IMR-90 (cell line): ENCODE data around the gene PCBP3. TPM values are rescaled to one million over a fixed set of nuclear protein-coding genes. Genes with fewer than 3 reads are reported as not detected.

Experiments used
- ATAC-seq: fragments of 200-7000 bp; cut with Tn5 transposase; 2 replicates; pipeline ENCODE4 v1.9.1; 2020; ENCODE audit warnings: low read depth, mild to moderate bottlenecking, moderate library complexity
- BruUV-seq: library from RNA; stranded (reverse); fragments of 400-500 nt; replicated peaks from 2 replicates; lab custom pipeline; 2021; lab: Mats Ljungman, UMichigan
- CTCF ChIA-PET: fragments of 300-600 bp; formaldehyde crosslinking; extraction: SDS; loops from one replicate; lab custom pipeline; 2021; ENCODE audit warnings: antibody characterized with exemption; lab: Yijun Ruan, JAX
- POLR2A ChIA-PET: fragments of 300-600 bp; sonication (Branson Sonifier 250); formaldehyde crosslinking; loops from one replicate; lab custom pipeline; 2022; ENCODE audit warnings: antibody characterized with exemption; ENCODE audit not compliant: unreplicated experiment; lab: Charles Lee
- DNase-seq: peaks from one replicate; pipeline ENCODE4 v3.0.0; 2013
- H2AFZ ChIP-seq: replicated peaks from 2 replicates; pipeline ENCODE3; 2013; ENCODE audit warnings: low read length, mild to moderate bottlenecking; ENCODE audit not compliant: poor library complexity
- H2AK5ac ChIP-seq: 2 replicates; pipeline ENCODE4 v1.6.1; 2013; ENCODE audit warnings: low read depth, low read length, inconsistent platforms
- H2AK9ac ChIP-seq: replicated peaks from 2 replicates; pipeline ENCODE3; 2013; ENCODE audit warnings: mild to moderate bottlenecking, low read depth, low read length, moderate library complexity; ENCODE audit not compliant: poor library complexity
- H2BK120ac ChIP-seq: 2 replicates; pipeline ENCODE4 v1.6.1; 2013; ENCODE audit warnings: low read depth, low read length, inconsistent platforms
- H2BK15ac ChIP-seq: 3 replicates; pipeline ENCODE4 v1.6.1; 2013; ENCODE audit warnings: low read depth, low read length, inconsistent platforms
- H2BK20ac ChIP-seq: 2 replicates; pipeline ENCODE4 v1.6.1; 2013; ENCODE audit warnings: low read depth, mild to moderate bottlenecking, inconsistent platforms, low read length, moderate library complexity
- H2BK5ac ChIP-seq: 2 replicates; pipeline ENCODE4 v1.6.1; 2013; ENCODE audit warnings: mild to moderate bottlenecking, low read depth, low read length, inconsistent platforms; ENCODE audit not compliant: poor library complexity, severe bottlenecking
- H3K14ac ChIP-seq: replicated peaks from 2 replicates; pipeline ENCODE4 v1.6.1; 2013; ENCODE audit warnings: low read depth, low read length, inconsistent platforms
- H3K18ac ChIP-seq: 2 replicates; pipeline ENCODE4 v1.6.1; 2013; ENCODE audit warnings: low read depth, low read length, control low read depth
- H3K23ac ChIP-seq: 2 replicates; pipeline ENCODE4 v1.6.1; 2013; ENCODE audit warnings: low read depth, low read length, inconsistent platforms
- H3K27ac ChIP-seq: 2 replicates; pipeline ENCODE4 v1.5.1; 2013; ENCODE audit warnings: mild to moderate bottlenecking, control low read depth, low read length; ENCODE audit not compliant: insufficient read depth
- H3K27me3 ChIP-seq: 2 replicates; pipeline ENCODE4 v1.6.1; 2013; ENCODE audit warnings: low read length; ENCODE audit not compliant: control insufficient read depth, insufficient read depth
- H3K36me3 ChIP-seq: 2 replicates; pipeline ENCODE4 v1.6.1; 2013; ENCODE audit warnings: low read length, mixed read lengths; ENCODE audit not compliant: control insufficient read depth, insufficient read depth
- H3K4ac ChIP-seq: 2 replicates; pipeline ENCODE4 v1.6.1; 2013; ENCODE audit warnings: low read depth, low read length, inconsistent platforms
- H3K4me1 ChIP-seq: 2 replicates; pipeline ENCODE4 v1.6.1; 2013; ENCODE audit warnings: low read length, mixed read lengths; ENCODE audit not compliant: control insufficient read depth, insufficient read depth
- H3K4me2 ChIP-seq: 2 replicates; pipeline ENCODE4 v1.6.1; 2013; ENCODE audit warnings: low read depth, mild to moderate bottlenecking, control low read depth, low read length, moderate library complexity
- H3K4me3 ChIP-seq: 2 replicates; pipeline ENCODE4 v1.5.1; 2013; ENCODE audit warnings: low read depth, mild to moderate bottlenecking, control low read depth, low read length, moderate library complexity; ENCODE audit not compliant: insufficient read depth
- H3K56ac ChIP-seq: 2 replicates; pipeline ENCODE4 v1.6.1; 2013; ENCODE audit warnings: low read length, inconsistent platforms; ENCODE audit not compliant: insufficient read depth; ENCODE audit errors: extremely low read depth
- H3K79me1 ChIP-seq, 2 experiments: 2 replicates each; pipeline ENCODE4 v1.6.1; 2013; ENCODE audit warnings: low read length in 2 of 2, inconsistent platforms in 1 of 2, low read depth in 1 of 2
- H3K9ac ChIP-seq: 2 replicates; pipeline ENCODE4 v1.6.1; 2013; ENCODE audit warnings: low read depth, low read length, control low read depth
- H3K9me1 ChIP-seq: 2 replicates; pipeline ENCODE4 v1.6.1; 2013; ENCODE audit warnings: low read length, inconsistent platforms; ENCODE audit not compliant: insufficient read depth
- H3K9me3 ChIP-seq: 2 replicates; pipeline ENCODE4 v1.6.1; 2013; ENCODE audit warnings: low read length; ENCODE audit not compliant: control insufficient read depth, insufficient read depth
- H4K20me1 ChIP-seq: 2 replicates; pipeline ENCODE4 v1.6.1; 2013; ENCODE audit warnings: low read length, inconsistent platforms; ENCODE audit not compliant: insufficient read depth
- H4K5ac ChIP-seq: 2 replicates; pipeline ENCODE4 v1.6.1; 2013; ENCODE audit warnings: mild to moderate bottlenecking, low read depth, low read length, control low read depth
- H4K8ac ChIP-seq, 2 experiments: 2 replicates each; pipeline ENCODE4 v1.6.1; 2013; ENCODE audit warnings: low read depth in 2 of 2, low read length in 2 of 2, control low read depth in 1 of 2, inconsistent platforms in 1 of 2
- H4K91ac ChIP-seq: 2 replicates; pipeline ENCODE4 v1.6.1; 2013; ENCODE audit warnings: low read depth, low read length, inconsistent platforms; ENCODE audit not compliant: insufficient read depth
- MAZ ChIP-seq: IDR thresholded peaks from 2 replicates; pipeline ENCODE4 v1.6.1; 2012; ENCODE audit warnings: low read depth, mild to moderate bottlenecking, low read length, improper control_type of control experiment, moderate library complexity, borderline replicate concordance
- RFX5 ChIP-seq: IDR thresholded peaks from 2 replicates; pipeline ENCODE4 v1.8.0; 2012; ENCODE audit warnings: low read depth, mild to moderate bottlenecking, low read length, moderate library complexity
- SMC3 ChIP-seq: fragments of 150-350 bp; IDR thresholded peaks from 2 replicates; pipeline ENCODE4 v1.6.1; 2016; ENCODE audit warnings: low read depth, mild to moderate bottlenecking, antibody characterized with exemption, low read length, moderate library complexity
- WGBS, 2 experiments: methylation state at CpG; one replicate each; pipeline versions ENCODE4 v1.1.5 to v1.1.7; 2013; ENCODE audit warnings: missing lambda C conversion rate in 2 of 2; ENCODE audit not compliant: insufficient read length in 1 of 2; ENCODE audit errors: extremely low coverage in 2 of 2; 5-methylcytosine and 5-hydroxymethylcytosine counted together
- dilution Hi-C: fragments of 300-500 bp; cut with HindIII; formaldehyde crosslinking; loops from one replicate; pipeline ENCODE4 v1.14.3; 2018; ENCODE audit warnings: low sequenced_read_pairs; ENCODE audit not compliant: unreplicated experiment
- in situ Hi-C: fragments of 300-500 bp; cut with MboI; formaldehyde crosslinking; loops from 3 replicates; pipeline ENCODE4 v1.14.3; 2019; ENCODE audit warnings: low sequenced_read_pairs, inconsistent platforms, mixed read lengths
- intact Hi-C: fragments of 100-400 bp; cut with micrococcal nuclease; formaldehyde crosslinking; loops from 2 replicates; pipeline ENCODE4 v1.10.0; 2022
- polyA plus RNA-seq, 3 experiments: library from polyadenylated mRNA; depleted of rRNA; stranded (reverse); fragments of >200 nt; gene quantifications; 2 replicates each; pipeline ENCODE4 v1.2.3, GENCODE V29; 2012; ENCODE audit warnings: low replicate concordance in 1 of 3
- total RNA-seq: library from RNA; depleted of rRNA; stranded (reverse); fragments of >200 nt; gene quantifications from 2 replicates; pipeline ENCODE4 v1.2.3, GENCODE V29; 2012

PCBP3 gene
- total and polyA plus RNA-seq, 2 of the 4 experiments (the other 2 are of a cell fraction), result 2.9 to 3.9 TPM

DNA sequence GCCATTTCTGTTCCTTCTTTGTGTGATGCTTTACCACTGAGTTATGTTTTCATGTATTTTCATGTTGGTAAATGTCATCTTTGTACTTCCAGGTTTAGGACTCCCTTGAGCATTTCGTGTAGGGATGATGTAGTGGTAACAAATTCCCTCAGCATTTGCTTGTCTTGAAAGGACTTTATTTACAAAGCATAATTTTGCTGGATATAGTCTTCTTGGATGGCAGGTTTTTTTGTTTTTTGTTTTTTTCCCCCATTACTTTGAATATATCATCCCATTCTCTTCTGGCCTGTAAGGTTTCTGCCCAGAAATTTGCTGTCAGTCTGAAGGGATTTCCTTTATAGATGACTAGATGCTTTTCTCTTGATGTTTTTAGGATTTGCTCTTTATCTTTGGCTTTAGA lies 133.4 kb downstream of the PCBP3 start:
- in situ Hi-C loops, result no loop called here
- Histone ChIP-seq H3K4me1 (no peaks in the 10 kb centered on the region), H3K27me3 (no peaks in the 10 kb centered on the region), H4K8ac (no peak overlapping the region), H2BK20ac (no peak overlapping the region), H4K5ac (no peak overlapping the region), H3K9me1 (no peaks in the 10 kb centered on the region; the same call in 1 of the 2 replicates), H2AK9ac (no peak overlapping the region), H3K18ac (no peak overlapping the region), H3K14ac (no peak overlapping the region), H3K36me3 (no peaks in the 10 kb centered on the region), H2BK120ac (no peak overlapping the region), H2BK5ac (no peak overlapping the region), H3K56ac (no peak overlapping the region), H2BK15ac (no peak overlapping the region), H3K79me1 (no peaks in the 10 kb centered on the region), H3K4ac (no peak overlapping the region), H3K9me3 (peaks cover 5% of the 10 kb centered on the region), H3K27ac (no peak overlapping the region), H3K4me3 (no peak overlapping the region), H3K4me2 (no peak overlapping the region), H4K91ac (no peak overlapping the region), H2AK5ac (no peak overlapping the region), H3K23ac (no peak overlapping the region), H4K20me1 (no peaks in the 10 kb centered on the region), H2AFZ (no peak overlapping the region), H3K9ac (no peak overlapping the region)
- intact Hi-C loops, result no loop called here
- no CpG with 5 or more reads among the region's 1 CpG for WGBS, 2 experiments
- DNase-seq, result no peak
- dilution Hi-C loops, result no loop called here
- ChIA-PET POLR2A (no interaction called here), CTCF (no interaction called here)
- TF ChIP-seq MAZ (no peak), RFX5 (no peak), SMC3 (no peak)
- ATAC-seq, result no peak
- BruUV-seq, result no TSS peak
